GM06990 (cell line): Measurements from ENCODE around the gene METRNL.

Experiments used
- DNase-seq: peaks from one replicate; pipeline ENCODE4 v3.0.0-alpha.2; 2011; ENCODE audit not compliant: insufficient read length; ENCODE audit errors: extremely low read depth
- H3K27me3 ChIP-seq: replicated peaks from 2 replicates; pipeline ENCODE4 v1.6.0; 2011; ENCODE audit warnings: low read length; ENCODE audit not compliant: control insufficient read depth, insufficient read depth
- H3K36me3 ChIP-seq: 2 replicates; pipeline ENCODE4 v1.5.1; 2011; ENCODE audit warnings: low read length; ENCODE audit not compliant: control insufficient read depth, insufficient read depth
- H3K4me3 ChIP-seq: replicated peaks from 2 replicates; pipeline ENCODE4 v1.5.1; 2011; ENCODE audit warnings: low read depth, mild to moderate bottlenecking, control low read depth, low read length
- CTCF ChIP-seq: IDR thresholded peaks from 2 replicates; pipeline ENCODE4 v1.5.1; 2011; ENCODE audit warnings: low read length, control low read depth, mild to moderate bottlenecking, inconsistent platforms; ENCODE audit not compliant: insufficient read depth, poor library complexity, severe bottlenecking

The METRNL gene

GRCh38 chr17:83088909-83089308 lies 9.5 kb downstream of the METRNL start:
- no peak for DNase-seq
- H3K4me3 ChIP-seq: no peak overlapping the region
- TF ChIP-seq CTCF: no peak
- H3K27me3 ChIP-seq: no peaks in the 10 kb centered on the region
- H3K36me3 ChIP-seq: no peaks in the 10 kb centered on the region

- Histone ChIP-seq H3K4me3 (no peak overlapping the region), H3K36me3 (no peaks in the 10 kb centered on the region), H3K27me3 (no peaks in the 10 kb centered on the region)
- DNase-seq: no peak
- TF ChIP-seq CTCF: no peak
These were observed 10.1 kb downstream of the METRNL start for GRCh38 chr17:83089328-83090132.

GRCh38 chr17:83090444-83091256 lies 11.2 kb downstream of the METRNL start:
- Histone ChIP-seq H3K36me3 (no peaks in the 10 kb centered on the region), H3K27me3 (no peaks in the 10 kb centered on the region), H3K4me3 (no peak overlapping the region)
- no peak for TF ChIP-seq CTCF
- no peak for DNase-seq

- Histone ChIP-seq H3K27me3 (no peaks in the 10 kb centered on the region), H3K36me3 (no peaks in the 10 kb centered on the region), H3K4me3 (no peak overlapping the region)
- no peak for TF ChIP-seq CTCF
- no peak for DNase-seq
These were observed 12.1 kb downstream of the METRNL start for GRCh38 chr17:83091257-83092141.

GRCh38 chr17:83092186-83092585 lies 12.8 kb downstream of the METRNL start:
- Histone ChIP-seq H3K36me3 (no peaks in the 10 kb centered on the region), H3K4me3 (no peak overlapping the region), H3K27me3 (no peaks in the 10 kb centered on the region)
- TF ChIP-seq CTCF: no peak
- DNase-seq: no peak
